GM12878 (cell line): Measurements from ENCODE around the gene SYS1. TPM values are rescaled to one million over a fixed set of nuclear protein-coding genes. Genes with fewer than 3 reads are reported as not detected.

ENCODE experiments used
- ATAC-seq: fragments of 200-7000 bp; cut with Tn5 transposase; 3 replicates; pipeline ENCODE4 v1.9.1; 2020; ENCODE audit warnings: mild to moderate bottlenecking, moderate library complexity
- BruUV-seq: library from RNA; stranded (reverse); fragments of 400-500 nt; replicated peaks from 2 replicates; lab custom pipeline; 2021; lab: Mats Ljungman, UMichigan
- CTCF ChIA-PET: fragments of 300-600 bp; sonication (Branson Sonifier 250); formaldehyde crosslinking; extraction: SDS; loops from one replicate; lab custom pipeline; 2021; ENCODE audit warnings: inconsistent platforms; lab: Yijun Ruan, JAX
- POLR2A ChIA-PET: fragments of 350-600 bp; formaldehyde crosslinking; extraction: SDS; loops from one replicate; lab custom pipeline; 2021; ENCODE audit warnings: inconsistent platforms; lab: Charles Lee
- RAD21 ChIA-PET: fragments of 300-600 bp; sonication (Branson Sonifier 250); formaldehyde crosslinking; loops from one replicate; lab custom pipeline; 2023; ENCODE audit warnings: antibody characterized with exemption; ENCODE audit not compliant: unreplicated experiment; lab: Charles Lee
- SMC1A ChIA-PET: fragments of 300-600 bp; sonication (Branson Sonifier 250); formaldehyde crosslinking; loops from one replicate; lab custom pipeline; 2023; ENCODE audit not compliant: unreplicated experiment, uncharacterized antibody; lab: Charles Lee
- DNase-seq: peaks from one replicate; pipeline ENCODE4 v3.0.0-alpha.2; 2011; ENCODE audit warnings: low read depth, low spot score
- FAIRE-seq: peaks from 3 replicates; lab custom pipeline; 2011; peaks lifted over from hg19 to GRCh38; lab: Jason Lieb, UNC
- H2AFZ ChIP-seq: 2 replicates; pipeline ENCODE4 v1.6.0; 2011; ENCODE audit warnings: low read depth, low read length, control low read depth; ENCODE audit not compliant: control insufficient read depth
- H3K27ac ChIP-seq: 2 replicates; pipeline ENCODE4 v1.5.1; 2011; ENCODE audit warnings: control low read depth; ENCODE audit not compliant: control insufficient read depth, insufficient read depth
- H3K27me3 ChIP-seq, 2 experiments: replicated peaks in 1 of 2; 2 replicates each; pipeline versions ENCODE4 v1.6.0 to v1.6.1; 2011; ENCODE audit warnings: low read length in 1 of 2; ENCODE audit not compliant: control insufficient read depth in 2 of 2, insufficient read depth in 2 of 2
- H3K36me3 ChIP-seq, 2 experiments: 2 replicates each; pipeline ENCODE4 v1.5.1; 2011; ENCODE audit warnings: low read length in 1 of 2; ENCODE audit not compliant: control insufficient read depth in 2 of 2, insufficient read depth in 2 of 2
- H3K4me1 ChIP-seq: 2 replicates; pipeline ENCODE4 v1.6.1; 2011; ENCODE audit warnings: mild to moderate bottlenecking, low read length, moderate library complexity, mixed read lengths; ENCODE audit not compliant: control insufficient read depth, insufficient read depth
- H3K4me2 ChIP-seq: 2 replicates; pipeline ENCODE4 v1.6.0; 2011; ENCODE audit warnings: control low read depth; ENCODE audit not compliant: control insufficient read depth, insufficient read depth
- H3K4me3 ChIP-seq: fragments of 200-600 bp; sonication (generic); 2 replicates; pipeline ENCODE4 v1.5.1; 2016
- H3K79me2 ChIP-seq: 2 replicates; pipeline ENCODE4 v1.6.0; 2011; ENCODE audit warnings: low read length; ENCODE audit not compliant: control insufficient read depth, insufficient read depth
- H3K9ac ChIP-seq: 2 replicates; pipeline ENCODE4 v1.8.0; 2011; ENCODE audit warnings: low read length, control low read depth, mixed read lengths; ENCODE audit not compliant: control insufficient read depth, insufficient read depth
- H3K9me3 ChIP-seq: replicated peaks from 3 replicates; pipeline ENCODE4 v1.5.1; 2011; ENCODE audit warnings: mild to moderate bottlenecking, low read length; ENCODE audit not compliant: control insufficient read depth, insufficient read depth
- H4K20me1 ChIP-seq: 2 replicates; pipeline ENCODE4 v1.6.0; 2011; ENCODE audit not compliant: control insufficient read depth, insufficient read depth
- ATF3 ChIP-seq: IDR thresholded peaks from 2 replicates; pipeline ENCODE4 v1.6.1; 2011; ENCODE audit warnings: low read depth, mild to moderate bottlenecking, low read length, moderate library complexity, borderline replicate concordance; ENCODE audit errors: extremely low read depth
- CHD1 ChIP-seq: IDR thresholded peaks from 2 replicates; pipeline ENCODE4 v1.6.1; 2012; ENCODE audit warnings: low read depth, low read length, improper control_type of control experiment
- E4F1 ChIP-seq: fragments of 450-650 bp; IDR thresholded peaks from 2 replicates; pipeline ENCODE4 v1.6.1; 2018; ENCODE audit warnings: borderline replicate concordance, mild to moderate bottlenecking; ENCODE audit not compliant: partially characterized antibody
- MXI1 ChIP-seq: fragments of 150-350 bp; IDR thresholded peaks from 2 replicates; pipeline ENCODE4 v1.6.1; 2011; ENCODE audit warnings: low read depth, mild to moderate bottlenecking, inconsistent platforms, low read length, improper control_type of control experiment
- SIN3A ChIP-seq: IDR thresholded peaks from 2 replicates; pipeline ENCODE4 v1.6.1; 2012; ENCODE audit warnings: low read depth, low read length, improper control_type of control experiment
- SREBF1 ChIP-seq: IDR thresholded peaks from 2 replicates; pipeline ENCODE4 v1.6.1; 2012; ENCODE audit warnings: mild to moderate bottlenecking, low read length
- SUPT20H ChIP-seq: IDR thresholded peaks from 2 replicates; pipeline ENCODE4 v1.6.1; 2011; ENCODE audit warnings: low read depth, mild to moderate bottlenecking, low read length, moderate library complexity, borderline replicate concordance; ENCODE audit not compliant: control insufficient read depth
- YY1 ChIP-seq: IDR thresholded peaks from 2 replicates; pipeline ENCODE4 v1.6.1; 2011; ENCODE audit warnings: low read depth, mild to moderate bottlenecking, low read length
- ZNF592 ChIP-seq: fragments of 450-650 bp; IDR thresholded peaks from 2 replicates; pipeline ENCODE4 v1.6.1; 2017; ENCODE audit warnings: mild to moderate bottlenecking, moderate library complexity
- WGBS: methylation state at CpG from one replicate; pipeline ENCODE4 v1.1.6; 2016; ENCODE audit warnings: low lambda C conversion rate; ENCODE audit not compliant: insufficient replicate concordance, insufficient coverage; ENCODE audit errors: missing lambda C conversion rate; 5-methylcytosine and 5-hydroxymethylcytosine counted together
- in situ Hi-C: fragments of 300-500 bp; cut with MboI; formaldehyde crosslinking; loops from 9 replicates; pipeline ENCODE4 v1.14.3; 2018; ENCODE audit warnings: mixed read lengths
- intact Hi-C: fragments of 100-400 bp; cut with micrococcal nuclease; formaldehyde crosslinking; loops from one replicate; pipeline ENCODE4 v1.14.2; 2022; ENCODE audit not compliant: unreplicated experiment
- polyA plus RNA-seq, 11 experiments: library from polyadenylated mRNA; depleted of rRNA in 4 of 11; unstranded in 6 of 11; stranded (reverse) in 5 of 11; fragments of >200 nt; fragmentation: Nextera tagmentation in 4 of 11; fragmentation: Illumina TruSeq in 1 of 11; extraction: Ambion mirVana in 4 of 11; extraction: Trizol in 1 of 11; gene quantifications; 1 replicate in 1 of 11; 2 replicates in 10 of 11; pipeline versions ENCODE4 v1.2.1 to v1.2.3, GENCODE V29; 2011 to 2016; ENCODE audit warnings: inconsistent platforms in 2 of 11, missing spikeins in 2 of 11, low read depth in 1 of 11
- total RNA-seq, 4 experiments: library from RNA; depleted of rRNA in 3 of 4; stranded (reverse); fragments of >200 nt in 3 of 4; fragmentation: Illumina TruSeq in 1 of 4; extraction: Trizol in 1 of 4; gene quantifications; 2 replicates each; pipeline versions ENCODE4 v1.2.1 to v1.2.3, GENCODE V29; 2013 to 2021

Gene SYS1
- total and polyA plus RNA-seq, 10 of the 15 experiments (the other 5 are each of a cell fraction or from before 2014, with no cell fraction given), result 5.1 to 22.6 (median 9.3) TPM

GRCh38 chr20:45407783-45408645 is 45.1 kb downstream of the SYS1 start, which contains the start of gene DBNDD2 (continued):
- TF ChIP-seq E4F1 (no peak), SREBF1 (no peak), YY1 (no peak)

- in situ Hi-C loops (no loop called here), intact Hi-C loops (no loop called here)
- BruUV-seq, result no TSS peak
- peak; percentile 44; the same call in 2 of the 3 replicates for ATAC-seq
- 21% methylated on average over 7 of the region's 7 CpGs for WGBS
- H3K9ac ChIP-seq, result no peak overlapping the region
- H3K36me3 ChIP-seq, result no peaks in the 10 kb centered on the region; a peak in 1 of 4 replicates
- no peak overlapping the region for H3K4me3 ChIP-seq
- H3K79me2 ChIP-seq, result no peaks in the 10 kb centered on the region
- no peaks in the 10 kb centered on the region for H3K9me3 ChIP-seq
- no peak for DNase-seq
- H3K27ac ChIP-seq, result no peak overlapping the region
- no peak overlapping the region for H2AFZ ChIP-seq
- 0 out of 2 replicates have a peak, but pooled peaks cover 3% of the 10 kb centered on the region for H3K4me1 ChIP-seq
- H3K4me2 ChIP-seq, result no peak overlapping the region
- SMC1A ChIA-PET, result interaction anchor here (0.6 to 1.2 kb wide), 3 partner anchors 40 to 46 kb away, joined by 3 read pairs; partner anchors contain the start of gene SYS1
- peaks cover 3 to 6% of the 10 kb centered on the region in 2 experiments; a peak in 3 of 4 replicates for H3K27me3 ChIP-seq
- RAD21 ChIA-PET, result interaction anchor here (2.7 kb wide), 1 partner anchor 28 kb away, joined by 8 read pairs; no protein-coding TSS in a partner anchor
- POLR2A ChIA-PET, result no interaction called here
- FAIRE-seq, result no peak
- CTCF ChIA-PET, result interaction anchor here (0.9 to 2.0 kb wide), 3 partner anchors 28 to 40 kb away, joined by 3 to 7 read pairs (median 3); no protein-coding TSS in a partner anchor
- H4K20me1 ChIP-seq, result no peaks in the 10 kb centered on the region
- TF ChIP-seq ATF3 (no peak), CHD1 (no peak), SUPT20H (no peak), ZNF592 (no peak), MXI1 (no peak), SIN3A (no peak)
Observed at GRCh38 chr20:45408646-45409213, 45.8 kb downstream of the SYS1 start.
